NCI-H1048 (cell line): ENCODE results near the gene ANKRD66.
"Not testable (repeated sequence)": the region's sequence is repeated elsewhere in the genome, so short reads cannot be mapped to it uniquely, and the experiment has no call there.

Source experiments
- DNase-seq: peaks from one replicate; lab custom pipeline; 2025; lab: John Stamatoyannopoulos, UW

The ANKRD66 gene

GRCh38 chr6:46746696-46747095, at the start of gene ANKRD66:
Gene ANKRD66 (plus strand): TSS chr6:46746933. CDS start chr6:46751949, 5,016 bp downstream.
- DNase-seq = no peak

DNA sequence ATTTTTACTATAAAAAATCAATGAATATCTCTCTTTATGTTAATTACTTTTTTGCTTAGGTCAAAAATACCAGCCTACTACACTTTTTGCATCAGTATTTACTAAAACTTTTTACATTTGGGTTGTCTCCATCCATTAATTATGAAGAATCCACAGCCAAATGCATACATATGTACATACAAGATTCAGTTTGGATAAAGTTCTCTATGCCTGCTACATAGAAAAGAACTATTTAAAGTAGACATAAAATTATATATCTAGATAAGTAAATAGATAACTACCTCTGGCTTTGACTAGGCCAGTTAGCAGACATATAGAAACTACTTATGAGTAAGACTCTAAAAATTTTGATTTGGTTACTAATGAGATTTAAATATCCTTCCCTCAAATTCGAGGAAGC, 46.8 kb upstream of the ANKRD66 start:
- DNase-seq = no peak

DNA sequence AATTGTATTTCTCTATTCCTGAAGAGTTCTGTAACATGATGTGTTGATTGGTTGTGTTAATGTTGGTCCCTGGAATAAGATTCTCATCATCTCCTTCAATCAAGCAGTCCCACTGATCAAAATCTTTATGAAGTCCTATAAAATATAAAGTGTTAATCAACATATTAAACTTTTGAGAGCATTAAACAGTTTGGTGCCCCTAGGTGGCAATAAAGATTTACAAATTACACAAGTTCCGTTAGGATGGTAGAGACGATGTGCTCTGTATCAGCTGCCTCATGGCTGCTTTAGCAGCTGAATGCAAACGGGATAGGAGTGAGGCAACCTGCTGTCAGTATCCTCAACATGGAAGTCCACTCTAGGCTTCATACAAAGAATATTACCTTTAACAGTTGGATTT, 42.2 kb upstream of the ANKRD66 start:
- no peak for DNase-seq

DNA sequence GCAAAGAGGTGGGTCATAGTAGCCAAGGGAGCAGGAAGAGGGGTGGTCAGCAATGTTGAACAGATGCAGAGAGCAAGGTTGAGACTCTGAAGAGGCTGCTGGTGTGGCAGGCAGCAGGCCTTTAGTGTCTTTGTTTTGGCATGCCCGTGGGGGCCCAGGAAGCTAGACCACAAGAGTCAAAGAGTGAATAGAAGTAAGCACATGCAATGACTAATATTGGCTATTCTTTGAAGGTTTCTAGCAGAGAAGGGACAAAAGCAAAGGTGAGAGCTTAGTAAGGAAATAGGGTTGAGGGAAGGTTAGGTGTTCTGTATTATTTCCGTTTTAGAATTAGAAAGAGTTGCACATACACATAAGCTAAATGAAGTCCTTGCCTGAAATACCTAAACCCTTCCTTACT, 40.3 kb upstream of the ANKRD66 start:
- no peak for DNase-seq

DNA sequence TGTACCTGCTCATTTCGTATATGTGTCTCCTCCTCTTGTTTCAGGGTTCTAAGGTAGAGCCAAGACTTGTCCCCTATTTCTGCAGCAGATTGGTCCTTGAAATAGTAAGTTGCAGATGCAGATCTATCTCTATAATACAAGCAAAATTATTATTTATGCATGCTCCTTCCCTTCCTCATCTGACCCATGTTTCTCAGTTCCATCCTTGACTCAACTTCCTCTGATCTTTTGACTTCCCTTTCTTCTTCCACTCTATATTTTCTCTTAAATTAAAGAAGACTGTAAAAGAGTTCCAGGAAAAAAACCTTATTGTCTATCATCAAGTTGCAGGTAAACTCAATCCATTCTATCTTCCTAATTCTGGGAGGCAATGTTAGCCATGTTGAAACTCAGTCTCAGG, 35.2 kb upstream of the ANKRD66 start:
- no peak for DNase-seq

DNA sequence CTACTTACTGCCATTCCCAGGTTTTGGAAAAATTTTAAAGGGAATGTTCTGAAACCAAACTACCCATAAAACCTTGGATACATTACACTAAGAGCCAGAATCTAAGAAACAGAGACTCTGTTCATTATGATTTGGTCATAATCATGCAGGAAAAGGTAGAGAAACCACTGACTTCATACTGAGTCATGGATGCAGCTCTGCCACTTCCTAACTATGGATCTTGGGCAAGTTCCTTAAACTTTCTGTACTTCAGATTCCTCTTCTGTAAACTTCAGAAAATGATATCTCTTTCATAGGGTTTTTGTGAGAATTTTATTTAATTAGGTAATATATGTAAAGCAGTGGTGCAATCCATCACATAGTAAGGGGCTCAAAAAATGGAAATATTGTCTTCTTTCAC, 31.6 kb upstream of the ANKRD66 start:
- DNase-seq = no peak

GRCh38 chr6:46719099-46719498, 27.6 kb upstream of the ANKRD66 start:
- no peak for DNase-seq

DNA sequence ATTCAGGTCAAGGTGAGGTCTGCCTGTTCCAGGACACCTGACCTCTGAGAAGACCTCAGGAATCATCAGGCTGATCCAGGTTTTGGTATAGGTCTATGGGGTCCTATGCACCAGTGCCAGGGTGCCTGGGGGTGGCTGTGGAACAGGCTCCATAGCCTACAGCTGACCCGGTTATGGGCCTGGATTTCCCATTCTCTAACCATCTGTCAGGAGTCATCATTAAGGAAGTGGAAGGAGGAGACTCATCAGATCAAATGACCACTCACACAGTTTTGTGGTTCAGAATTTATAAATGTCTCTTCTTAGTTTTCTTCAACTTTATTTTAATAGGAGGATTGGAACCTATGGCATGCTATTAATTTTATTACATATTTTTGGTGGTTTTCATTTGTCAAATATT, 26.3 kb upstream of the ANKRD66 start:
- DNase-seq = no peak

DNA sequence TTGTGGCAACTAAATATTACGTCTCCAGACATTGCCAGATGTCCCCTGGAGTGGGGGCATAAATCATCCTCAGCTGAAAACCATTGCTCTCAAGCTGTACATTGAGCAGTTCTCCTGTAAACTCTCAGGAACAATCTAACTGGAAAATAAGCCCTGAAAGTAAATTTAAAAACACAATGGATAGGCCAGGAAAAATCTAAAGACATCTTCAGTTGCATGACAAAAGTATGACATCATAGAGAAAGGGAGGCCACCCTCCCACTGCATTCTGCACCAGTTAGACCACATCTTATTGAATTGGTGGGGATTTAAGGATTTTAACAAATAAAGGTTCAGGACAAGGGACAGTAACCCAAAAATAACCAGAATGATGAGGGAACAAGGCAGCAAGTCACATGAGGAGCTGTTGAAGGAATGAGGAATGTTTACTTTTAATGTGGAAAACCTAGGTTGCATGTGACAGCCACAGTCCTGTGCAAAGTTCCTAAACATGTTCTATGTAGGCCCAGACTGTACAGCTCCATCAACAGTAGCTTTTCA, 16.9 kb upstream of the ANKRD66 start:
- DNase-seq = no peak

- DNase-seq = no peak
Observed at GRCh38 chr6:46730921-46731461, 15.7 kb upstream of the ANKRD66 start.

GRCh38 chr6:46733341-46733801, 13.4 kb upstream of the ANKRD66 start:
- DNase-seq = no peak

DNA sequence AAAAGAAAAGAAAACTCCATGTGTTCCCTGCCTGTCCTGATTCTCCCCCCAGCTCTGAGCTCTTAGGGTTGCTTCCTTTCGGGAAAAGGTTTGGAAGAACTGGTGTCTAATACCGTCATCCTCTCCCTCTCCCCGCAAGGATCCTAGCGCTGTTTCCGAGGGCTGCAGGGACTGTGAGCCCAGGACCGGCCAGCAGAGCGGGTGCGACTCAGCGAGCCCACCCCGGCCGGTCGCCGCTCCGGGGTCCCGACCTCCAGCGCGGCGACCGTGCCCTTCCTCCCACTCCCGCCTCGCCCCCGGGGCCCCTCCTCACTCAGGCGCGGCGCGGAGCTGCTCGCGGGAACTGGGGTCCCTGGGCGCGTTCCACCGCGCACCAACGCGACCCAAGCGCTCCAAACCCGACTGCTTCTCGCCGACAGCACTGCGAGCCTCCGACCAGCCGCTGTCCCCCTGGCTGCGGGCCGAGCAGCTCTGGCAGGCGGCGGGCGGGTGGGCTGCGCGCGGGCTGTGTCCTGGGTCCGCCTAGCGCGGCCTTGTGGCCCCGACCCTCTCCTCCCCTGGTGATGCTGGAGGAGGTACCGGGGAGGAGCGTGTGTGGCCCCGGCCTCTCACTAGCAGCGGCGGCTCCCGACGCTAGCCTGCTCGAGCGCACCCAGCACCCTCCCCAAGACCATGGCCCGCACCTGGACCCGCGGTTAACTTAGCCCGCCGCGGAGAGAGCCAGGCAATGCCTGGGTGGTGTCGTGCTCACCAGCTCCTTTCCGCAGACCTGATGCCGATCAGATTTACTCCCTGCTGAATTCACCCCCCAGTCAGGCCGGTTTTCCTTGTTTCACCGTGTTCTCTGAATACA, 11.6 kb upstream of the ANKRD66 start, which contains the start of gene PLA2G7:
PLA2G7 (minus strand) TSS at position 509 of the 853 bp plus-strand sequence. CDS start 12,484 bp downstream, outside the sequence.
- no peak for DNase-seq

DNA sequence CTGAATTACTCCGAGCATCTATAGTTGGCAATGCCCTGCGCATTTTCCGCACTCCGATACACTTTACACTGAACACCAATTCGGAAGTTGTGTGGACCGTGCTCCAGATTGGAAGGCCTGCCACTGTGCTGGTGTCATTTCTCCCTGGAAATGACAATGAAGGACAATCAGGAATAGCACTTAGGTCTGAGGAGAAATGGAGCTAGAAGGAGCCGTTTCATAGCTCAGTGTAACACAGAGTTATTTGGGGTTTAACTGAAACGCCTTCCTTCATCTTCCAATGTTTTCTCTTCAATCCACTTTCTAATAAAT, 11.1 kb upstream of the ANKRD66 start:
- DNase-seq = no peak

DNA sequence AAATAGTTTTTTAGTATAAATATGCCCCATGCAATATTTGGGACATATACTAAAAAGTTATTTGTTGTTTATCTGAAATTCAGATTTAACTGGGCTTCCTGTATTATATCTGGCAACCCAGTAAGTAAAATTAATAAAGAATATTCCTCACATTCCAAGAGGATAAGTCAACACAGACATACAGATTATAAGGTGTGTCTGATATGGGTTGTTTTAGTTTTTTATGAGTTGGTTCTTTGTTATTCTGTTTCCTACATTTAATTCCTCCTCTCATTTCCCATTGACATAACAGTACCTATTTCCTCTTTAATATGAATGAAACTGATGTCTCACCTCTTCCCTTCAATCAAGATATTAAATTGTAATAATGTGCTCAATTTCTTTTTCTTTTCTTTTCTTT, 9.8 kb upstream of the ANKRD66 start:
- no peak for DNase-seq

DNA sequence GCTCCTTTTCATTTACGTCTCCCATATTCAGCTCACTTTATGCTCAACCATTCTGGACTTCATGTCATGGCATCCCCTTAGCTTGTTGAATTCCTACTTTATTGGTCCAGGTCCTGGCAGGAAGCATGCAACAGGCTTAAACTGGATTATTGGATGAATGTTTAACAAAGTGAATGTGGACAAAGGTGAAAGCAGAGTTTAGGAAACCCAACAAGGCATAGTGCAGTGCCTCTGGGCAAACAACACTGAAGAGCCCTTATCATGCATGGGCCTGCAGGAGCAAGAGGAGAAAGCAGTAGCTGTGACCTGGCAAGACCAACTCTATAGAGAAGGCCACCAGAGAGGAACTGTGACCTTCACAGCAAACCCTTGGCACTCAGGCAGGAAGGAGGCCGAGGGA, 5.3 kb upstream of the ANKRD66 start:
- DNase-seq = no peak

DNA sequence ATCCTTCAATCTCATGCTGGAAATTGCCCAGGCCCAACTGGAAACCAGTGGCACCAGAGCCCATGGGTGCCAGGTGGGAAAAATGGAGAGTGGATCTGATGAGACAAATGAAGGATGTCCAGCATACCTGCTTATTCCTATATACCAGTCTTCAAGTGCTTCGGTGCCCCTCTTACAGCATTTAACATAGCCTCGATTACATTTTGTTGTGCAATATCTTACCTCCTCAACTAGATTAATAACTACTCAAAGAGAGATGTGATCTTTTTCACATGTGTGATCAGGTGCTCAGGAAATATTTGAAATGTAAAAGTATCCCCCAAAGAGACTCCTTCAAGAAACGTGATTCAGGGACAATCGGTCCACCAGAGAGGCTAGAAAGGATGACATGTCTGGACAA, 4.8 kb upstream of the ANKRD66 start:
- no peak for DNase-seq

DNA sequence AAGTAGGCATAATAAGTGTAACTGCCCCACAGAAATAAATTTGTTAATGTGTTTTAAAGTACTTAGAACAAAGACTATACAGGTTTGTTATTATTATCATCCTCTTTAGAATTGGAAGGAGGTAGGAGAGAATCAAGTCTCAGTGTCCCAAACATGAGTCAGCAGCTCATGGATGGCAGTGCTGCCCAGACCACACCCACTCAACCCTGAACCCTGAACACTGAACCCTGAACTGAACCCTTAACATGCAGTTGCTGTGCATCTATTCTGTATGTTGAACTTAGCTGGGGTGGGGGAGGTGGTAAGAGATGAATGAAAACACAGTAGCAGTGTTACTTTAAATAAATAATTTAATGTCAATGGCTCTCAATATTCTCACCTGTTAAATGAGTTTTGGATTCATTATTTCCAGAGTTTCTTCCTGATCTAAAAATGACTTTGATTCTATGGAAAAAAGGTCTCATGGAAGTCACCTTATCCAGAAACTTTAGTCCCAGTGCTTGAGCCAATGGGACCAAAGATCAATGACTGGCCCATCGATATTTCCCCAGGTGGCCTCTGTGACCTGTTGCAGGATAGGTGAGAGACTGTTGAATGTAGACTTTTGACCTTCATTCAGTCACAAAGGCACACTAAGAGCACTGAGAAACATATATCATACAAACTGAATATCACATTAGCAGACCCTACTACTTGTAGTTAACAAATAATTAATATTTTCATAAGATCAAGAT, 3.1 kb upstream of the ANKRD66 start:
- no peak for DNase-seq

DNA sequence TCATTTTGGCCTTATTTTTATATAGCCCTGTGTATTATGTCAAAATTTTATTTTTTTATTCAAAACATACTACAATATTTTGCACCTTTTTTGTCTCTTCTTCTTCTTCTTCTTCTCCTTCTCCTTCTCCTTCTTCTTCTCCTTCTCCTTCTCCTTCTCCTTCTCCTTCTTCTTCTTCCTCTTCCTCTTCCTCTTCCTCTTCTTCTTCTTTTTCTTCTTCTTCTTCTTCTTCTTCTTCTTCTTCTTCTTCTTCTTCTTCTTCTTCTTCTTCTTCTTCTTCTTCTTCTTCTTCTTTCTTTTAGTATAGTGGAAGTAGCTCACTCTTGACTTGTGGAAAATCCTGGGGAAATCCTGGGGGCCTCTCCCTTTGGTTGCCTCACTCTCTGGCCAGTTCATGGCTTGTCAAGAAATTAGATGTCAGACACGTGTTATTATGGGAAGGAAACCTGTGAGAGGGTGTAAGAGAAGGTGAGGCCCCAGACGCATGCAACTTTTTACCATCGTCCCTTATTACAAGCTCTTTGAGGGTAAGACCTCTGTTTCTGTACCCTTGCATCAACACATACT, 2.5 kb upstream of the ANKRD66 start:
- DNase-seq = not testable (repeated sequence)

DNA sequence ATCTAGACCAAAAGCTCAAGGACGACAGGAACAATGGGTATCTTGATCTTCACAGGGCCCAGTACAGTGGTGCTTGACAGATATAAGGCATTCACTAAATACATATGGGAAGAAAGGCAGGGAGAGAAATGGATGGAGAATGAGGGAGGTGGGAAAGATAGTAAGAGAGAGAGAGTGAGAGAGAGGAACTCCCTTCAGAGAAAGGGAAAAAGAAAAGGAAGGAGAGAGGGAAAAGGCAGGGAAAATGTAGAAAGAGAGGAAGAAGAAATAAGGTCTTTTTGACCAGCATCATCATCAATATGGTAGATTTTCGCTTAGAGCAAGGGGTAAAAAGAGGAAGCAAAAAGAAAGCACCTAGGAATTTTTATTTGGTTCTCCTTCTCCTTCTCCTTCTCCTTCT, 760 bp upstream of the ANKRD66 start:
- DNase-seq = no peak

DNA sequence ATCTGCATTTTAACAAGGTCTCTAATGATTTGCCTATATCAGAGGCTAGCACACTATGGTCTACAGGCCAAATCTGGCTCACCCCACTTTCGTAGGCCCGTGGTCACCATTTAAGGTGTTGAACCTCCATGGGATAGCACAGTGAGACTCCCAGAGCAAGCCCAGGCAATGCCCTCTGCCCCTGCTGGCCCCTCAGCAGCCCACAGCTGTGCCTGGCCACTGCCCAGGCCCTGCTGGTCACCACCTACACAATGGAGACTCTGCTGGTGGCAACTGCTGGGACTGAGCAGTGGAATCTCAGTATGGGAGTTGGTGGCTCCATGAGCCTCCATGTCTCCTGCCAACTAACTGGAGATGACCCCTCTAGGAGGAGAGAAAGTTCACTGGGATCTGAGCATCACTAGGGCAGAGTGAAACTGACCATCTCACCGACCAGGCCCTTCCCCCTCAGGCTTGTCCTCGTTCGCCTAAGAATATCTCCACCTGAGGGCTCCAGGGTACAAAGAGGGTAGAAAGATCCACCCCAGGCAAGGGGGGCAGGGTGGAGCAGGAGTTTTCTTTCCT, 2.3 kb downstream of the ANKRD66 start:
- DNase-seq = no peak

- DNase-seq = no peak
Observed at GRCh38 chr6:46749731-46750130, 3.0 kb downstream of the ANKRD66 start.

DNA sequence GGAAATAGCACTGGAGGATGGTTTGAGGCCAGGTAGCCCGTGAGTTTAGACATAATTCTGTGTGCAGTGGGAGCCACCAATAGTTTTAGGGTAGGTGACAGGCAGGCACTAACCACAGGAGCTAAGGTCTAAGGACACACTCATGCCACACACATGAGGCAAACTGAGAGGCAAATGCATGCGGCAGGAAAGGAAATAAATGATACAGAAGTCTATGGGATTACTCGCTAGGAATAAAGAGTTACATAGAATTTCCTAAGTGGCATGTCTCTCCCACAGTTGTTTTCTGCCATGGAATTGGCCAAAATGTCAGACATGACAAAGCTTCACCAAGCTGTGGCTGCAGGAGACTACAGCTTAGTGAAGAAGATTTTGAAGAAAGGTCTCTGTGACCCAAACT, 4.9 kb downstream of the ANKRD66 start:
- no peak for DNase-seq
